Ovary (tissue), 9 donors: ENCODE results near the gene YPEL4. TPM values are rescaled to one million over a fixed set of nuclear protein-coding genes. Genes with fewer than 3 reads are reported as not detected.

Experiments
- DNase-seq, 5 donors: peaks; one replicate each; pipeline ENCODE4 v3.0.0-alpha.2; 2019 to 2020
- H3K27ac ChIP-seq, 2 donors: fragments of 200-600 bp; one replicate each; pipeline versions ENCODE4 v1.5.1 to v1.8.0; 2019 to 2022
- H3K27me3 ChIP-seq: fragments of 200-600 bp; one replicate; pipeline ENCODE4 v1.8.0; 2022
- H3K36me3 ChIP-seq: fragments of 200-600 bp; sonication (generic); one replicate; pipeline ENCODE4 v1.5.1; 2019
- H3K4me1 ChIP-seq: one replicate; pipeline ENCODE4 v1.8.1; 2013; ENCODE audit warnings: mild to moderate bottlenecking, moderate library complexity; ENCODE audit not compliant: insufficient read depth
- H3K4me3 ChIP-seq: fragments of 200-600 bp; sonication (generic); one replicate; pipeline ENCODE4 v1.5.1; 2017
- H3K9me3 ChIP-seq, 2 donors: fragments of 200-600 bp in 1 of 2; sonication (generic) in 1 of 2; one replicate each; pipeline versions ENCODE4 v1.5.1 to v1.8.1; 2013 to 2019; ENCODE audit warnings: mild to moderate bottlenecking in 1 of 2, moderate library complexity in 1 of 2
- EP300 ChIP-seq: sonication (generic); formaldehyde crosslinking; IDR thresholded peaks from one replicate; pipeline ENCODE4 v1.6.1; 2017; ENCODE audit warnings: antibody characterized with exemption
- POLR2A ChIP-seq: fragments of 450-650 bp; IDR thresholded peaks from one replicate; pipeline ENCODE4 v1.6.1; 2017; ENCODE audit warnings: antibody characterized with exemption, mild to moderate bottlenecking, moderate library complexity
- WGBS, 3 donors: extraction: QIAGEN DNeasy Blood & Tissue Kit in 1 of 3; methylation state at CpG; one replicate each; pipeline versions ENCODE4 v1.1.5 to v1.1.7; 2013 to 2017; 5-methylcytosine and 5-hydroxymethylcytosine counted together
- intact Hi-C, 4 donors: fragments of 100-400 bp; cut with DNase I; formaldehyde crosslinking; loops; one replicate each; pipeline versions ENCODE4 v1.11.0 to v1.15.1; 2022 to 2023
- polyA plus RNA-seq, 2 donors: library from polyadenylated mRNA; stranded (reverse); fragments of 200-250 nt in 1 of 2; fragments of 350-450 nt in 1 of 2; fragmentation: Illumina TruSeq in 1 of 2; extraction: RNeasy Lipid Tissue Mini Kit (QIAGEN cat#74804) in 1 of 2; gene quantifications; one replicate each; pipeline ENCODE4 v1.2.3, GENCODE V29; 2013 to 2014
- total RNA-seq, 7 donors: library from RNA; depleted of rRNA in 2 of 7; stranded (reverse); fragments of >200 nt in 2 of 7; fragmentation: NEBNext Ultra II Directional in 3 of 7; extraction: Animal tissue kit (Norgen Biotek cat#: 25700) in 3 of 7; gene quantifications; one replicate each; pipeline versions ENCODE4 v1.1.0 to v1.2.4, GENCODE V29; 2016 to 2023
- TF ChIP-seq, protein P1 (sequence below), 3 donors: fragments of 450-650 bp in 2 of 3; fragments of 200-600 bp in 1 of 3; IDR thresholded peaks; one replicate each; pipeline versions ENCODE4 v1.5.1 to v1.8.0; 2016 to 2022; ENCODE audit warnings: antibody characterized with exemption in 3 of 3, mild to moderate bottlenecking in 1 of 3
- donor health status: DM: no; HTN: no; CAD: no; lungs with moderate emphysema.
- donor health status: DM: no; HTN: no; CAD: no.
- donor health status: Bipolar disorder and iron deficiency.
- donor health status: DM: yes; HTN: yes; CAD: no.
- donor health status: DM: no; HTN: no; CAD: no.
- donor health status: DM: yes; HTN: yes; CAD: no.

The YPEL4 gene
- total and polyA plus RNA-seq, 9 donors = 2.1 to 15.3 (median 6.5) TPM

DNA sequence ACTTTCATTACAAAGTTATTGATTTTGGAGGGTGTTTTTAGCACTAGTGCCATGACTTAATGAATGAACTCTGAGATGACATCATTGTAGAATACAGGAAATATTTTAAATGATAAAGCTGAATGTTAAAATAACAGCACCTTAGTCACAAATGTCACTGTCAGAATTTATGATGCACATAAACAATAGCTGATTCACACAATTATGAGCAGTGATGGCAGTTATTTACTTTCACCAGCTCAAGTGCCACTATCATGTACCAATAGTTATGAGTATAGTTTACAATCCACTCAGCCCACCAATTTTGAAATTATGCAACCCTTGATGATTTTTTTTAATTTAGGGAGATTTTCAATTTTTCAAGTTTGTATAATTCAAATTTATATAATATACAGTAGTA lies 29.2 kb downstream of the YPEL4 start:
- no peak overlapping the region for H3K4me3 ChIP-seq
- H3K27me3 ChIP-seq = no peaks in the 10 kb centered on the region
- H3K9me3 ChIP-seq = no peaks in the 10 kb centered on the region
- TF ChIP-seq EP300 = no peak
- TF ChIP-seq, protein P1, sequence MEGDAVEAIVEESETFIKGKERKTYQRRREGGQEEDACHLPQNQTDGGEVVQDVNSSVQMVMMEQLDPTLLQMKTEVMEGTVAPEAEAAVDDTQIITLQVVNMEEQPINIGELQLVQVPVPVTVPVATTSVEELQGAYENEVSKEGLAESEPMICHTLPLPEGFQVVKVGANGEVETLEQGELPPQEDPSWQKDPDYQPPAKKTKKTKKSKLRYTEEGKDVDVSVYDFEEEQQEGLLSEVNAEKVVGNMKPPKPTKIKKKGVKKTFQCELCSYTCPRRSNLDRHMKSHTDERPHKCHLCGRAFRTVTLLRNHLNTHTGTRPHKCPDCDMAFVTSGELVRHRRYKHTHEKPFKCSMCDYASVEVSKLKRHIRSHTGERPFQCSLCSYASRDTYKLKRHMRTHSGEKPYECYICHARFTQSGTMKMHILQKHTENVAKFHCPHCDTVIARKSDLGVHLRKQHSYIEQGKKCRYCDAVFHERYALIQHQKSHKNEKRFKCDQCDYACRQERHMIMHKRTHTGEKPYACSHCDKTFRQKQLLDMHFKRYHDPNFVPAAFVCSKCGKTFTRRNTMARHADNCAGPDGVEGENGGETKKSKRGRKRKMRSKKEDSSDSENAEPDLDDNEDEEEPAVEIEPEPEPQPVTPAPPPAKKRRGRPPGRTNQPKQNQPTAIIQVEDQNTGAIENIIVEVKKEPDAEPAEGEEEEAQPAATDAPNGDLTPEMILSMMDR (IDR thresholded peaks at IDR 0.05) = no peak
- no peak for TF ChIP-seq POLR2A
- intact Hi-C loops = no loop called here
- no peak overlapping the region for H3K27ac ChIP-seq
- no peaks in the 10 kb centered on the region for H3K4me1 ChIP-seq
- DNase-seq = no peak
- no peaks in the 10 kb centered on the region for H3K36me3 ChIP-seq

DNA sequence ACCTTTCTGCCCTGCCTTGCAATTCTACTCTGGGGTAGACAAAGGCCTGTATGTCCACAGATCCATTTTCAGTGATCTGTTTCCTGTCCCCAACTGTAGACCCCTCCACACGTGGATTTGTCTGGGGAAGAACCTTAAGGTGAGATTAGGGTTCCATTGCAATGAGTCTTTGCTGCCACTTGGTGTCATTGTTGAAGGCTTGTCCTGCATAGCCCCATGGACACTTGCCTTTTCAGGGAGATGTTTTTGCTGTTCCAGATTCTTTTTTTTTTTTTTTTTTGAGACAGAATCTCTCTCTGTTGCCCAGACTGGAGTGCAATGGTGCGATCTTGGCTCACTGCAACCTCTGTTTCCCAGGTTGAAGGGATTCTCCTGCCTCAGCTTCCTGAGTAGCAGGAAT lies 30.4 kb downstream of the YPEL4 start:
- H3K36me3 ChIP-seq = no peaks in the 10 kb centered on the region
- intact Hi-C loops = no loop called here
- H3K27me3 ChIP-seq = no peaks in the 10 kb centered on the region
- no peaks in the 10 kb centered on the region for H3K9me3 ChIP-seq
- no peak overlapping the region for H3K27ac ChIP-seq
- TF ChIP-seq POLR2A (no peak), EP300 (no peak)
- H3K4me1 ChIP-seq = no peaks in the 10 kb centered on the region
- H3K4me3 ChIP-seq = no peak overlapping the region
- DNase-seq = no peak
- WGBS, 3 donors = 83 to 95% (median 91%) methylated on average over 2 of the region's 2 CpGs

DNA sequence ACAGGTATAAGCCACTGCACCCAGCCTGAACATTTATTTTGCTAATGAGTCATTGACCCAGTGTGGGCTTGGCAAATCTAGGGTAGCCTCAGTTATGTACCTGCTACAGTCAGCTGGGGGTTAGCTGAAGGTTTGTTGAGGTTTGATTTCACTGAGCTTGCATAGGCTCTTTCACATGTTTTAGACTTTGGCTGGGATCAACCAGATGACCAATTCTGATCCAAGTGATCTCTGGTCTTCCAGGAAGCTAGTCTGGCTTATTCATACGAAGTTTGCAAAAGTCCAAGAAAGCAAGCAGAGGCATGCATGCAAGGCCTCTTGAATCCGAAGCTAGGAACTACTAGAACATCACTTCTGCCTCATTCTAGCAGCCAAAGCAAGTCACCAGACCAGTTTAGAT lies 31.3 kb downstream of the YPEL4 start:
- H3K36me3 ChIP-seq = no peaks in the 10 kb centered on the region
- no peaks in the 10 kb centered on the region for H3K9me3 ChIP-seq
- DNase-seq = no peak
- 78 to 92% (median 84%) methylated on average over 2 of the region's 2 CpGs for WGBS, 3 donors
- H3K4me1 ChIP-seq = no peaks in the 10 kb centered on the region
- H3K27ac ChIP-seq = no peak overlapping the region
- H3K27me3 ChIP-seq = no peaks in the 10 kb centered on the region
- intact Hi-C loops = no loop called here
- H3K4me3 ChIP-seq = no peak overlapping the region
- TF ChIP-seq POLR2A (no peak), EP300 (no peak)
- TF ChIP-seq, protein P1 (IDR thresholded peaks at IDR 0.05) = no peak

DNA sequence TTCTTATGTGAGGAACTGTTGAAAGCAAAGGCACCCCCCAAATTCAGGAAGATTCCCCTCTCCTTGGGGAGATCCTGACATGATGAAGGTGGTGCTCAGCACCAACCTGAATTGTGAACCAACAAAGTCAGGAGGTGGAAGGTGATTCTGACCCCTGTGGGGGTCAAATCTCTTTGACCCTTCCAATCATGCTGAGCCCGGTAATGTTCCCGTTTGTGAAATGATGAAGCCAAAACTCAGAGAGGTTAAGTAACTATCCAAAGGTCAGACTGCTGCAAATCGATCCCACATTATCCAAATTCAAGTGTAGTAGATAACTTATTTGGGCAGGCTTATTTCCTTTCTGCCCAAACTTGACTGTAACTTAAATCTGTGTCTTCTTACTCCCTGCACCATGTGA lies 33.1 kb downstream of the YPEL4 start:
- H3K27me3 ChIP-seq = no peaks in the 10 kb centered on the region
- 51 to 73% (median 57%) methylated on average over 3 of the region's 3 CpGs for WGBS, 3 donors
- H3K4me3 ChIP-seq = no peak overlapping the region
- no peak for TF ChIP-seq EP300
- TF ChIP-seq POLR2A = no peak
- TF ChIP-seq, protein P1 (IDR thresholded peaks at IDR 0.05) = no peak
- DNase-seq = no peak
- H3K4me1 ChIP-seq = no peaks in the 10 kb centered on the region
- H3K9me3 ChIP-seq = no peaks in the 10 kb centered on the region
- intact Hi-C loops = no loop called here
- H3K27ac ChIP-seq = no peak overlapping the region
- no peaks in the 10 kb centered on the region for H3K36me3 ChIP-seq

DNA sequence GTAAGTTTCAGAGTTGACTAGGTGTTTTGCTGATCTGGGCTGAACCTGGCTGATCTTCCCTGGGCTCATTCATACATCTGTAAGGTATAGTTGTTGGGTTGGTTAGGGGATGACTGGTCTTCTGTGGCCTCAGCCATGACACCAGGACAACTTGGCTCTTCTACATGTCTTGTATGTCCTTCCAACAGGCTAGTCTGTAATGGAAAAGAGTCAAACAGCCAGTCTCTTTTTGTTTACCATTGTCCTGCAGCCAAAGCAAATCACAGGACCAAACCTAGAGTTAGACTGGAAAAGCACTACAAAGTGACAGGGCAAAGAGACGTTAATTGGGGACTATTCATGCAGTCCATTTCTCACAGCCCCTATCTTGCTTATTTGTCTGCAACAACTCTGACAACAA lies 34.4 kb downstream of the YPEL4 start:
- 72 to 83% (median 77%) methylated on average over 1 of the region's 1 CpG for WGBS, 3 donors
- no peak overlapping the region for H3K4me3 ChIP-seq
- H3K9me3 ChIP-seq = no peaks in the 10 kb centered on the region
- no peak overlapping the region for H3K27ac ChIP-seq
- DNase-seq = no peak
- H3K27me3 ChIP-seq = no peaks in the 10 kb centered on the region
- no peaks in the 10 kb centered on the region for H3K4me1 ChIP-seq
- no peaks in the 10 kb centered on the region for H3K36me3 ChIP-seq
- intact Hi-C loops = no loop called here
- no peak for TF ChIP-seq EP300
- no peak for TF ChIP-seq POLR2A
- TF ChIP-seq, protein P1 (IDR thresholded peaks at IDR 0.05) = no peak
